ENCODE data around the gene BBS9.
A peak's percentile ranks its signal among the peaks of the same experiment; 100 is the strongest.

BBS9 gene

DNA sequence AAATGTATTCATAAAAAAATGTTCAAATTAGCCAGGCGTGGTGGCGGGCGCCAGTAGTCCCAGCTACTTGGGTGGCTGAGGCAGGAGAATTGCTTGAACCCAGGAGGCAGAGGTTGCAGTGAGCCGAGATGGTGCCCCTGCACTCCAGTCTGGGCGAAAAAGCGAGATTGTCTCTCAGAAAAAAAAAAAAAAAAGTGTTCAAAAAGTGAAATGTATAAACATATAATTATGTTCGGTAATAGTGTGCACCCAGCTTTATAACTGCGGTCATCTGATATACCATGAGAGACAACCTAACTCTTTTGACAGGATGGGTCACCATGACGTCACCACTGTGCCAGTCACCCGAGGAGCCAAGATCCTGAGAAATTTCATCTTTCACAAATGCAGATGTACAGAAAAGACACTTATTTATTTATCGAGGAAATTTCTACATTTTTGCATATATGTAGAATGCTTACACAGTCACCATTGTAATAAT, 19.6 kb upstream of the BBS9 start:
- Histone ChIP-seq H2BK120ac (ENCODE audit: low read depth, low read length) (no peak overlapping the region), H4K91ac (ENCODE audit: low read length) (no peak overlapping the region), H3K4me1 (ENCODE audit: control insufficient read depth, insufficient read depth, low read depth, low read length) (peaks cover 4% of the 10 kb centered on the region), H3K23ac (ENCODE audit: low read length in 2 of 2) (no peak overlapping the region), H3K27ac (ENCODE audit: low read length, poor library complexity, severe bottlenecking) (no peak overlapping the region), H2AFZ (ENCODE audit: low read depth, low read length) (peak overlapping the region; percentile 51), H3K9ac (ENCODE audit: low read length) (peak overlapping the region; percentile 72), H3K4me3 (ENCODE audit: insufficient read depth in 1 of 2, low read depth in 1 of 2, low read length in 2 of 2) (peak overlapping the region; percentile 68 to 77), H2AK5ac (ENCODE audit: low read length, severe bottlenecking) (no peak overlapping the region), H3K4ac (ENCODE audit: low read depth in 1 of 2, low read length in 2 of 2) (no peak overlapping the region), H4K8ac (ENCODE audit: low read length) (no peak overlapping the region), H3K36me3 (ENCODE audit: control insufficient read depth in 1 of 2, insufficient read depth in 2 of 2, low read depth in 1 of 2, low read length in 2 of 2) (peaks cover 0 to 2% of the 10 kb centered on the region in 2 experiments), H2BK12ac (ENCODE audit: low read length in 2 of 2) (no peak overlapping the region), H3K14ac (ENCODE audit: low read length in 2 of 2) (no peak overlapping the region), H2BK5ac (ENCODE audit: low read depth, low read length, poor library complexity, severe bottlenecking) (no peak overlapping the region), H3K18ac (ENCODE audit: low read depth in 1 of 2, low read length in 2 of 2) (peak overlapping the region in 1 of 2 experiments; percentile 69), H3K9me3 (ENCODE audit: control insufficient read depth, low read length) (no peaks in the 10 kb centered on the region), H3K79me1 (replicated peaks; ENCODE audit: low read length, poor library complexity, severe bottlenecking) (peaks cover 5% of the 10 kb centered on the region), H3K27me3 (ENCODE audit: control insufficient read depth in 1 of 2, insufficient read depth in 1 of 2, low read length in 2 of 2) (peaks cover 0 to 13% of the 10 kb centered on the region in 2 experiments), H3K4me2 (ENCODE audit: low read length, poor library complexity, severe bottlenecking) (peak overlapping the region; percentile 88), H2BK15ac (ENCODE audit: low read depth, poor library complexity, severe bottlenecking) (no peak overlapping the region)
- peak; percentile 7 for DNase-seq
- 20% methylated on average over 7 of the region's 11 CpGs for WGBS

DNA sequence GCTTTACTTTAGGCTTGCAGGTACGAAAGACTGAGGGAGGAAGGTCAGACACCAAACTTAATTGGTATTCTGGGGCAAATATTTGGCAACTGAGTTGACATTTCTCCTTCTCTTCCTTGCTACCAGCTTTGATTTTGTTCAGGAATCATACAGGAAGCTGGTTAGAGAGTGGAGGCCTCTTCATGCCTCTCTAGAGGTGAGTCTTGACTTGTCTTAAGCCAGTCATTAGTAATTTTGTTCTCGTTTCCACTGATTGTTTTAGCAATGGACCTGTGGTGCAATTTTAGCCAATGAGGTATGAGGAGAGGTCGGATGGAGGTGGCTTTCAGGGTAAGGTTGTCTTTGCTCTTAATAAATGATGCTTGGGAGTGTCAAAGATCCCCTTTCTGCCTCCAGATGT, 17.8 kb upstream of the BBS9 start:
- Histone ChIP-seq H2BK12ac (ENCODE audit: low read length in 2 of 2) (no peak overlapping the region), H3K4me2 (ENCODE audit: low read length, poor library complexity, severe bottlenecking) (no peak overlapping the region), H3K4me3 (ENCODE audit: insufficient read depth in 1 of 2, low read depth in 1 of 2, low read length in 2 of 2) (no peak overlapping the region), H3K79me1 (replicated peaks; ENCODE audit: low read length, poor library complexity, severe bottlenecking) (peaks cover 2% of the 10 kb centered on the region), H3K14ac (ENCODE audit: low read length in 2 of 2) (no peak overlapping the region), H3K18ac (ENCODE audit: low read depth in 1 of 2, low read length in 2 of 2) (no peak overlapping the region), H3K4ac (ENCODE audit: low read depth in 1 of 2, low read length in 2 of 2) (no peak overlapping the region), H2AFZ (ENCODE audit: low read depth, low read length) (no peak overlapping the region), H3K9ac (ENCODE audit: low read length) (no peak overlapping the region), H4K91ac (ENCODE audit: low read length) (no peak overlapping the region), H4K8ac (ENCODE audit: low read length) (no peak overlapping the region), H3K36me3 (ENCODE audit: control insufficient read depth in 1 of 2, insufficient read depth in 2 of 2, low read depth in 1 of 2, low read length in 2 of 2) (no peaks in the 10 kb centered on the region), H3K27me3 (ENCODE audit: control insufficient read depth in 1 of 2, insufficient read depth in 1 of 2, low read length in 2 of 2) (peaks cover 0 to 13% of the 10 kb centered on the region in 2 experiments), H3K4me1 (ENCODE audit: control insufficient read depth, insufficient read depth, low read depth, low read length) (peaks cover 4% of the 10 kb centered on the region), H2AK5ac (ENCODE audit: low read length, severe bottlenecking) (no peak overlapping the region), H2BK15ac (ENCODE audit: low read depth, poor library complexity, severe bottlenecking) (no peak overlapping the region), H3K23ac (ENCODE audit: low read length in 2 of 2) (no peak overlapping the region), H3K27ac (ENCODE audit: low read length, poor library complexity, severe bottlenecking) (no peak overlapping the region), H3K9me3 (ENCODE audit: control insufficient read depth, low read length) (no peaks in the 10 kb centered on the region), H2BK120ac (ENCODE audit: low read depth, low read length) (no peak overlapping the region), H2BK5ac (ENCODE audit: low read depth, low read length, poor library complexity, severe bottlenecking) (no peak overlapping the region)
- no peak for DNase-seq
- WGBS = 68% methylated on average over 3 of the region's 3 CpGs

DNA sequence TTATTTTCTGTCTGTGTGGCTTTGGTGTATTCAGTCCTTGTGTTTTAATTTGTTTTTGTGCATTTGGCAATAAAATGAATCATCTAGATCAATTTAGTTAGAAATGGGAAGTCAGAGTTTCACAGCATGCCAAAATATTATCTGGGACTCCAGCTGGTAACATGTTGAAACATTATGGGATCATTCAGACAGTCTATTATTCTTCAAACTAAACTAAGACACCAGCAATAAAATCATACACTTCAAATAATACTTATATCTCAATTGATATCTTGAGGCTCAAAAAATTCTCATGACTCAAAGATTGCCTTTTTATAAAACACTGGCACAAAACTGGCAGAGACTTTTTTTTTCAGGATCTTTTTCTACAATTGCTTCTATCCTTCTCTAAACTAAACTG, 14.4 kb upstream of the BBS9 start:
- H3K27me3 ChIP-seq (ENCODE audit: control insufficient read depth in 1 of 2, insufficient read depth in 1 of 2, low read length in 2 of 2) = peaks cover 0 to 13% of the 10 kb centered on the region in 2 experiments

DNA sequence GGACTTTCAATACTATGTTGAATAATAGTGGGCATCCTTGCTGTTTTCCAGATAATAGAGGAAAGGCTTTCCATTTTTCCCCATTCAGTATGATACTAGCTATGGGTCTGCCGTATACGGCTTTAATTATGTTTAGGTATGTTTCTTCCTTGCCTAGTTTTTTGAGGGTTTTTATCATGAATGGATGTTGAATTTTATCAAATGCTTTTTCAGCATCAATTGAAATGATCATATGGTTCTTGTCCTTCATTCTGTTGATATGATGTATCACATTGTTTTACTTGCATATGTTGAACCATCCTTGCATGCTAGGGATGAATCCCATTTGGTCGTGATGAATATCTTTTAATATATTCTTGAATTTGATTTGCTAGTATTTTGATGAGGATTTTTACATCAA, 11.0 kb upstream of the BBS9 start:
- H2AFZ ChIP-seq (ENCODE audit: low read depth, low read length) = no peak overlapping the region
- H2BK5ac ChIP-seq (ENCODE audit: low read depth, low read length, poor library complexity, severe bottlenecking) = no peak overlapping the region
- H4K91ac ChIP-seq (ENCODE audit: low read length) = no peak overlapping the region
- no peak overlapping the region for H2BK12ac ChIP-seq (ENCODE audit: low read length in 2 of 2)
- WGBS = 100% methylated on average over 2 of the region's 3 CpGs
- H3K23ac ChIP-seq (ENCODE audit: low read length in 2 of 2) = no peak overlapping the region
- DNase-seq = no peak
- H3K79me1 ChIP-seq (replicated peaks; ENCODE audit: low read length, poor library complexity, severe bottlenecking) = no peaks in the 10 kb centered on the region
- H4K8ac ChIP-seq (ENCODE audit: low read length) = no peak overlapping the region
- no peak overlapping the region for H3K4ac ChIP-seq (ENCODE audit: low read depth in 1 of 2, low read length in 2 of 2)
- no peaks in the 10 kb centered on the region for H3K36me3 ChIP-seq (ENCODE audit: control insufficient read depth in 1 of 2, insufficient read depth in 2 of 2, low read depth in 1 of 2, low read length in 2 of 2)
- no peak overlapping the region for H2BK15ac ChIP-seq (ENCODE audit: low read depth, poor library complexity, severe bottlenecking)
- H3K27ac ChIP-seq (ENCODE audit: low read length, poor library complexity, severe bottlenecking) = no peak overlapping the region
- peaks cover 9% of the 10 kb centered on the region for H3K9me3 ChIP-seq (ENCODE audit: control insufficient read depth, low read length)
- H3K4me2 ChIP-seq (ENCODE audit: low read length, poor library complexity, severe bottlenecking) = no peak overlapping the region
- no peak overlapping the region for H3K14ac ChIP-seq (ENCODE audit: low read length in 2 of 2)
- H3K4me3 ChIP-seq (ENCODE audit: insufficient read depth in 1 of 2, low read depth in 1 of 2, low read length in 2 of 2) = no peak overlapping the region
- no peaks in the 10 kb centered on the region for H3K4me1 ChIP-seq (ENCODE audit: control insufficient read depth, insufficient read depth, low read depth, low read length)
- H3K18ac ChIP-seq (ENCODE audit: low read depth in 1 of 2, low read length in 2 of 2) = no peak overlapping the region
- peaks cover 0 to 3% of the 10 kb centered on the region in 2 experiments for H3K27me3 ChIP-seq (ENCODE audit: control insufficient read depth in 1 of 2, insufficient read depth in 1 of 2, low read length in 2 of 2)
- H3K9ac ChIP-seq (ENCODE audit: low read length) = no peak overlapping the region
- no peak overlapping the region for H2AK5ac ChIP-seq (ENCODE audit: low read length, severe bottlenecking)
- H2BK120ac ChIP-seq (ENCODE audit: low read depth, low read length) = no peak overlapping the region

More for the DNA sequence above, 14.4 kb upstream of the BBS9 start:
- no peak overlapping the region for H3K23ac ChIP-seq (ENCODE audit: low read length in 2 of 2)
- peaks cover 9% of the 10 kb centered on the region for H3K9me3 ChIP-seq (ENCODE audit: control insufficient read depth, low read length)
- no peak overlapping the region for H3K9ac ChIP-seq (ENCODE audit: low read length)
- H3K79me1 ChIP-seq (replicated peaks; ENCODE audit: low read length, poor library complexity, severe bottlenecking) = no peaks in the 10 kb centered on the region
- no peak for DNase-seq
- no peak overlapping the region for H3K4me2 ChIP-seq (ENCODE audit: low read length, poor library complexity, severe bottlenecking)
- H2BK15ac ChIP-seq (ENCODE audit: low read depth, poor library complexity, severe bottlenecking) = no peak overlapping the region
- no peak overlapping the region for H3K14ac ChIP-seq (ENCODE audit: low read length in 2 of 2)
- no peak overlapping the region for H2AK5ac ChIP-seq (ENCODE audit: low read length, severe bottlenecking)
- H4K91ac ChIP-seq (ENCODE audit: low read length) = no peak overlapping the region
- no peak overlapping the region for H2BK120ac ChIP-seq (ENCODE audit: low read depth, low read length)
- no peak overlapping the region for H3K27ac ChIP-seq (ENCODE audit: low read length, poor library complexity, severe bottlenecking)
- no peak overlapping the region for H2BK5ac ChIP-seq (ENCODE audit: low read depth, low read length, poor library complexity, severe bottlenecking)
- H3K18ac ChIP-seq (ENCODE audit: low read depth in 1 of 2, low read length in 2 of 2) = no peak overlapping the region
- H3K4ac ChIP-seq (ENCODE audit: low read depth in 1 of 2, low read length in 2 of 2) = no peak overlapping the region
- no peak overlapping the region for H4K8ac ChIP-seq (ENCODE audit: low read length)
- no peak overlapping the region for H2BK12ac ChIP-seq (ENCODE audit: low read length in 2 of 2)
- no peak overlapping the region for H2AFZ ChIP-seq (ENCODE audit: low read depth, low read length)
- no peaks in the 10 kb centered on the region for H3K4me1 ChIP-seq (ENCODE audit: control insufficient read depth, insufficient read depth, low read depth, low read length)
- H3K4me3 ChIP-seq (ENCODE audit: insufficient read depth in 1 of 2, low read depth in 1 of 2, low read length in 2 of 2) = no peak overlapping the region
- no peaks in the 10 kb centered on the region for H3K36me3 ChIP-seq (ENCODE audit: control insufficient read depth in 1 of 2, insufficient read depth in 2 of 2, low read depth in 1 of 2, low read length in 2 of 2)
